Measurements from ENCODE around the gene SHLD2. TPM values are rescaled to one million over a fixed set of nuclear protein-coding genes. Genes with fewer than 3 reads are reported as not detected.
A peak's percentile ranks its signal among the peaks of the same experiment; 100 is the strongest.
"Not testable (repeated sequence)": the region's sequence is repeated elsewhere in the genome, so short reads cannot be mapped to it uniquely, and the experiment has no call there.

The SHLD2 gene
- total RNA-seq, 1 donor from 2014 or later = 42.1 TPM

DNA sequence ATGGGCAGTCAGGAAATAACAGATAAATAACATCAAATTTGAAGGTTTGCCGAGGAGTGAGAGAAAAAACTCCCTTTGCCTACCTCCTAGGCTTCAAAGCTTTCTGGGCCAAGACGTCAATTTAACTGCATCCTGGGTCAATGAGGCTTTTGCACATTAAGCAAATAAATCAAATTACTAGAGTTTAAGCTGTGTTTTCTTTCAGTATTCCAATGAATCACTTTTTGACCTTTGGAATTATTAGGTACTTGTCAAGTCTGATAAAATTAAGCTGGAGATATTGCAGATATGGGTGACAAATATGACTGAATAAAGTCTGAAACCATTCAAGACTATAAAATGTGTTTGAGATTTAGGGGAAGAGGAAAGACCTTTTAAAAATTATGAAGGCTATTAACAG is 22.6 kb upstream of the SHLD2 start:
- no peak for DNase-seq (ENCODE audit: low spot score)
- H3K4me3 Mint-ChIP-seq = no peak overlapping the region
- intact Hi-C loops (cut with micrococcal nuclease) = loop anchor here (5.0 kb wide), 1 partner anchor 35 kb away; no protein-coding TSS in a partner anchor
- no peak overlapping the region for H3K27ac Mint-ChIP-seq
- no peaks in the 10 kb centered on the region for H3K4me1 Mint-ChIP-seq (ENCODE audit: low read depth)
- no peaks in the 10 kb centered on the region for H3K27me3 Mint-ChIP-seq (ENCODE audit: insufficient read depth)
- H3K36me3 Mint-ChIP-seq (ENCODE audit: low read depth) = peaks cover 29% of the 10 kb centered on the region
- H3K9me3 Mint-ChIP-seq = no peaks in the 10 kb centered on the region

DNA sequence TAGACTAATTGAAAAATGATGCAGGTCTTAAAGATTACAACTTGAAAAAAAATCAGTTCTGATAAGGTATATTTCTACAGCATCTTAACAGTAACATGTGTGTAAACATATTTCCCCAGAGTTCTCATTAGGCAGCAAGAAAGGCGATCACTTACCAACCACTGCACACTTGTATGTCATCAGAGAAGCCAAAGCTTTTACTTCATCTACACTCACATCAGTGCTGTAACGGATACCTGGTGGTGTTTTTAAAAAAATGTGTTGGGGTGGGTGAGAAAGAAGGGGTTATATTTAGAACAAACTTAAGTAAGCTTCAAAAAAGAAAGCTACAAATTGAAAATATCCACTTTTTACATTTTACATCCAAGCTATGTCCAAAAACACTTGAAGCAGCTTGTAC is 18.6 kb upstream of the SHLD2 start:
- intact Hi-C loops (cut with micrococcal nuclease); DNase-seq (ENCODE audit: low spot score); H3K27me3 Mint-ChIP-seq (ENCODE audit: insufficient read depth); H3K4me1 Mint-ChIP-seq (ENCODE audit: low read depth); H3K9me3 Mint-ChIP-seq; H3K4me3 Mint-ChIP-seq; H3K27ac Mint-ChIP-seq: not testable (repeated sequence)
- H3K36me3 Mint-ChIP-seq (ENCODE audit: low read depth) = peaks cover 21% of the 10 kb centered on the region

DNA sequence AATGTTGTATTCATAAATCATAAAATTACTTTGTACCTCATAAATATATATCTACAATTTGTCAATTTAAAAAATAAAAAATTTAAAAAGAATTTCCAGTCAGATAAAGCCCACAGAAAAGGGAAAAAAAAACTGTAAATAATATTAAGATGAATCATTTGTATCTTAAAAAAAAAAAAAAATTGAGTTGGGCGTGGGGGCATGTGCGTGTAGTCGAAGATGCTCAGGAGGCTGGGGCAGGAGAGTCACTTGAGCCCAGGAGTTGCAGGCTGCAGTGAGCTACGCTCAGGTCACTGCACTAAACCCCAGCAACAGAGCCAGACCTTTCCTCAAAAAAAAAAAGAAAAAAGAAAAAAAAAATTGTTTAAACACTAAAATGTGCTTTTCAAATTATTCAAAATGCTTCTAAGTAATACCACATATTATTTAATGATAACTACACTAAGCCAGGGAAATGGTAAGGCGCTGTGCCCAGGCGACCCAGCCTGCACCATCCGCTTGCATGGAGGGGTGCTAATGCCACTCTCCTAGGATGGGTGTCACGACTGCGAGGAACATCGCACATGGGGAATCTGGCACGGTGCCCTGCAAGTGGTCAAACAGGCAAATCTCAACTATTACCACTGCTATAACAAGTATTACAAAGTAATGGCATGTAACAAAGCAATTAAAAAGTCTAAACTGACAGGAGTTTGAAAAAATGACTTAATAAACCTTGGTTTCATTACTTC is 15.7 kb upstream of the SHLD2 start:
- no peak for DNase-seq (ENCODE audit: low spot score)
- Mint-ChIP-seq H3K27ac (no peak overlapping the region), H3K27me3 (ENCODE audit: insufficient read depth) (no peaks in the 10 kb centered on the region), H3K9me3 (no peaks in the 10 kb centered on the region), H3K4me3 (no peak overlapping the region), H3K4me1 (ENCODE audit: low read depth) (peaks cover 30% of the 10 kb centered on the region), H3K36me3 (ENCODE audit: low read depth) (peaks cover 23% of the 10 kb centered on the region)
- intact Hi-C loops (cut with micrococcal nuclease) = no loop called here

DNA sequence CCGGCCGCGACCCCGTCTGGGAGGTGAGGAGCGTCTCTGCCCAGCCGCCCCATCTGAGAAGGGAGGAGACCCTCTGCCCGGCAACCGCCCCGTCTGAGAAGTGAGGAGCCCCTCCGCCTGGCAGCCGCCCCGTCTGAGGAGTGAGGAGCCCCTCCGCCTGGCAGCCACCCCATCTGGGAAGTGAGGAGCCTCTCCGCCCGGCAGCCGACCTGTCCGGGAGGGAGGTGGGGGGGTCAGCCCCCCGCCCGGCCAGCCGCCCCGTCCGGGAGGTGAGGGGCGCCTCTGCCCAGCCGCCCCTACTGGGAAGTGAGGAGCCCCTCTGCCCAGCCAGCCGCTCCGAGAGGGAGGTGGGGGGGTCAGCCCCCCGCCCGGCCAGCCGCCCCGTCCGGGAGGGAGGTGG is 14.4 kb upstream of the SHLD2 start:
- DNase-seq (ENCODE audit: low spot score); intact Hi-C loops (cut with micrococcal nuclease); H3K9me3 Mint-ChIP-seq; H3K27ac Mint-ChIP-seq; H3K27me3 Mint-ChIP-seq (ENCODE audit: insufficient read depth); H3K4me3 Mint-ChIP-seq: not testable (repeated sequence)
- Mint-ChIP-seq H3K4me1 (ENCODE audit: low read depth) (peaks cover 38% of the 10 kb centered on the region), H3K36me3 (ENCODE audit: low read depth) (peaks cover 23% of the 10 kb centered on the region)

DNA sequence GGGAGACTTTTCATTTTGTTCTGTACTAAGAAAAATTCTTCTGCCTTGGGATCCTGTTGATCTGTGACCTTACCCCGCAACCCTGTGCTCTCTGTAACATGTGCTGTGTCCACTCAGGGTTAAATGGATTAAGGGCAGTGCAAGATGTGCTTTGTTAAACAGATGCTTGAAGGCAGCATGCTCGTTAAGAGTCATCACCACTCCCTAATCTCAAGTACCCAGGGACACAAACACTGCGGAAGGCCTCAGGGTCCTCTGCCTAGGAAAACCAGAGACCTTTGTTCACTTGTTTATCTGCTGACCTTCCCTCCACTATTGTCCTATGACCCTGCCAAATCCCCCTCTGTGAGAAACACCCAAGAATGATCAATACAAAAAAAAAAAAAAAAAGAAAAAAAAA is 13.4 kb upstream of the SHLD2 start:
- Mint-ChIP-seq H3K27ac (peak overlapping the region; percentile 96), H3K4me1 (ENCODE audit: low read depth) (peaks cover 42% of the 10 kb centered on the region), H3K36me3 (ENCODE audit: low read depth) (peaks cover 20% of the 10 kb centered on the region)
- H3K27me3 Mint-ChIP-seq (ENCODE audit: insufficient read depth); H3K9me3 Mint-ChIP-seq; intact Hi-C loops (cut with micrococcal nuclease); H3K4me3 Mint-ChIP-seq; DNase-seq (ENCODE audit: low spot score): not testable (repeated sequence)

DNA sequence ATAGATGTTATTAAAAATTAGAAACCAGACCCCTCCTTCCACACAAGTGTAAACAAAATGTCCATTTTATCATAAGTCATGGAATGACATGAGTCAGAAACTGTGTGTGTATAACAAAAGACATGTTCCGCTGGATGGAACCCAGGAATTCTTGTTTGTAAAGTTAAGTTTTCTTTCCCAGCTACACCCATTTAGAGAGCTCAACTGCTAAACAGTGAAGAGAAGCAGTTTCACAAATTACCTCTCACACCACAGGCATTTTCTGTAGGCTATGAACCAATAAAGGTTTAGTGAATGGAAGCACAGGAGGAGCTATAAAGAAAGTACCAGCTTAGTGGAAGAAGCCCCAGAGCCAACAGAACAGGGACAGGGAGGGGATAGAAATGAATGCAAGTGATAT is 12.8 kb upstream of the SHLD2 start:
- DNase-seq (ENCODE audit: low spot score); H3K9me3 Mint-ChIP-seq; intact Hi-C loops (cut with micrococcal nuclease); H3K27me3 Mint-ChIP-seq (ENCODE audit: insufficient read depth): not testable (repeated sequence)
- Mint-ChIP-seq H3K36me3 (ENCODE audit: low read depth) (peaks cover 25% of the 10 kb centered on the region), H3K27ac (peak overlapping the region; percentile 96), H3K4me3 (peak overlapping the region; percentile 67), H3K4me1 (ENCODE audit: low read depth) (peaks cover 47% of the 10 kb centered on the region)

DNA sequence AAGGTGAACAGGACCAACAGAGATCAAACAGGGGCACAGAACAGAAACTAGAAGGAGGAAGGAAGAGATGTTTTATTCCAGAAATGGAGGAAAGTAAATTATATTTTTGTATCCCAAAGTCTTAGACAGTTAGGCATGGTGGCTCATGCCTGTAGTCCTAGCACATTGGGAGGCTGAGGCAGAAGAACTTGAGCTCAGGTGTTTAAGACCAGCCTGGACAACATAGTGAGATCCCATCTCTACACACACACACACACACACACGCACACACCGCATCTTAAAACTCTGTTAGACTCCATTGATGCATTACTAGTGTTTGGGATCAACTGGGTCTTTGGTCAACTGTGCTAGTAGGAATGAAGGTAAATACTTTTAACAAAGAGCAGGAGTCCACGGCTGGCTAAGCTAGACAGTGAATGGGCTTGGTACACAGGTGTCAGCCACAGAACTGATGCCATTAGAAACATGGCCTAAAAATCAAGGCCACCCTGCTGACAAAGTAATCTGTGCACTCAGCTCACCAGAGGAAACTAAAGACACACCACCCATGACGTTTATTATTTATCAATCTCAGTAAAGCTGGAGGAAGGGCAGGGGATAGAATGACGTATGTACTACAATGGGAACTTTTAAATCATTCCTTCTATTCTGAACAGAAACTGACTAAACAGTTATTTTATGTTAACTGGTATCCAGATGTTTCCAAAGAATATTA is 11.3 kb upstream of the SHLD2 start:
- not testable (repeated sequence) for H3K27me3 Mint-ChIP-seq (ENCODE audit: insufficient read depth); H3K9me3 Mint-ChIP-seq; DNase-seq (ENCODE audit: low spot score)
- Mint-ChIP-seq H3K4me1 (ENCODE audit: low read depth) (peaks cover 52% of the 10 kb centered on the region), H3K4me3 (peak overlapping the region; percentile 46), H3K36me3 (ENCODE audit: low read depth) (peaks cover 28% of the 10 kb centered on the region), H3K27ac (peak overlapping the region; percentile 96)
- intact Hi-C loops (cut with micrococcal nuclease) = loop anchor here (1.0 kb wide), 1 partner anchor 10 kb away; no protein-coding TSS in a partner anchor

DNA sequence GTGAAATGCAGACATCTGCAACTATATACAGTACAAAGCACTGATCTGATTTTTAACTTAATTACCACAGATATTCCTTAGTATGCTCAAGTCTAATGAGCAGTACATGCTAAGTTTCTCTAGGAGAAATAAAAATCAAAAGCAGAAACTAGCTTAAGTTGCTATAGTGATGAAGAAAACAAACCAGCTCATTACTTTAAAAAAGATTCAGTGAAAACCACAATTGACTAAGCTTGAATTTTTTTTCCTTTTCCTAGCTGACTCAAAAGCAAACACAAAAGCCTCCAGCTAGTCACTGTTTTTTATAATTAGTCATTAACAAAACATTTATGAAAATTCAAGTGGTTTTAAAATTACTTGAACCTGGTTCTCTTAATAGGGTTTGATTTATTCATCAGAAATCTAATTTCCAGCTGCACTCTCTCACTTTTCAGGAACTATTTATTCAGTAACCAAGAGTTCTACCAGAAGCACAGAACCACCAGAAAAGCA is 10.7 kb upstream of the SHLD2 start:
- peak overlapping the region; percentile 96 for H3K27ac Mint-ChIP-seq
- peak overlapping the region; percentile 46 for H3K4me3 Mint-ChIP-seq
- H3K4me1 Mint-ChIP-seq (ENCODE audit: low read depth) = peaks cover 56% of the 10 kb centered on the region
- H3K9me3 Mint-ChIP-seq; H3K27me3 Mint-ChIP-seq (ENCODE audit: insufficient read depth); DNase-seq (ENCODE audit: low spot score): not testable (repeated sequence)
- peaks cover 30% of the 10 kb centered on the region for H3K36me3 Mint-ChIP-seq (ENCODE audit: low read depth)
- intact Hi-C loops (cut with micrococcal nuclease) = loop anchor here (1.0 kb wide), 1 partner anchor 9 kb away; no protein-coding TSS in a partner anchor

DNA sequence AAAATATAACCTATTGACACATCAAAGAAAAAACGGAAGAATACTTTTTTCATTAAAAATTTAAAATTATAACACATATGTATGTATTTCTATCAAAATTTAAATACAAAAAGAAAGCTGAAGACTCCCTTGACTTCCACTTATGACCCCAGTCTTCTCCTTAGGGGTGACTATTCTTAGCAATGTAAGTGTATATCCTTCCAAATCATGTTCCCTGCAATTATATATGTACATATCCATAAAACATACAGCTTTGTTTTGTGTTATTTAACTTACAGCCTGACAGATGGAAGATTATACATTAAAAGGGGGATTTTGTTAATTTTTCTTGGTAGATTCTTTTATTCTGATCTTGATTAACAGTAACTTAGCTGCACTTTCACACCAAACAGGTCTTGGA is 9.5 kb upstream of the SHLD2 start:
- Mint-ChIP-seq H3K36me3 (ENCODE audit: low read depth) (peaks cover 35% of the 10 kb centered on the region), H3K4me1 (ENCODE audit: low read depth) (peaks cover 66% of the 10 kb centered on the region), H3K27me3 (ENCODE audit: insufficient read depth) (no peaks in the 10 kb centered on the region), H3K27ac (no peak overlapping the region), H3K9me3 (no peaks in the 10 kb centered on the region), H3K4me3 (no peak overlapping the region)
- no peak for DNase-seq (ENCODE audit: low spot score)
- intact Hi-C loops (cut with micrococcal nuclease) = no loop called here

DNA sequence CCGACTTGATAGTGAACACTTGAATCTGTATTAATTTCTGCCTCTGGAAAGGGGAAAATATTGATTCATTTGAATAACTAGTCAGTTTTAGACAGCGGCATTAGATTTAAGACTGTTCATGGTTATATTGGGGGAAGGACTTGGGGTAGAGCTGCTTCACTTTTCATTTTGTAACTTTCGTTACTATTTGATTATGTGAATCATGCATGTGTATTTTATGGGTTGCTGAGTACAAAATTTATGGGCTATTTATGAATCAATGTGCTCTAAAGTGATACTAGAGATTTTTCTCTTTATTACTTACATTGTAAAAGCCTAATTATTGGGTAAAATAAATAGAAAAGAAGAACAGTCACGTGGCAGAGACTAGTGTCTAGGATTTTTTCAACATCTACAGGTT is 5.3 kb upstream of the SHLD2 start:
- Mint-ChIP-seq H3K27me3 (ENCODE audit: insufficient read depth) (no peaks in the 10 kb centered on the region), H3K4me3 (no peak overlapping the region), H3K4me1 (ENCODE audit: low read depth) (peaks cover 70% of the 10 kb centered on the region), H3K27ac (no peak overlapping the region), H3K36me3 (ENCODE audit: low read depth) (peaks cover 35% of the 10 kb centered on the region), H3K9me3 (no peaks in the 10 kb centered on the region)
- no peak for DNase-seq (ENCODE audit: low spot score)
- intact Hi-C loops (cut with micrococcal nuclease) = loop anchor here (5.0 to 10.0 kb wide), 3 partner anchors 253 to 1185 kb away; no protein-coding TSS in a partner anchor

DNA sequence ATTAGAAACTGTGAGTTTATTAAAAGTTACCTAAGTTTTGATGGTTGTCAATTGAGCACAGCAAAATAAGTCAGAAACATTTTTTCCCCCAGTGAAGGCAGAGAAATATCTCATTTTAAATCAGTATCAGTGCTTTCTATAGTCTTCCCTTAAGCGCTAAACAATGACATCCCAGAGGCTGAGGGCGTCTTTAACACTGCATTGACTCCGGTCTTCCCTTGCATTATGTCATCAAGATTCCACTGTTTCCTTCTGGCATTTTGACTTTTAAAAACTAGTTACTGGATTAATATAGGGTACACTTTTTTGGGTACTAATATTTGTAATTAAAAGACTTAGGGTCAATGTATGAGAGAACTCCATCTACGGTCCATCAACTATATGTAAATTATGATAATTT is 4.2 kb upstream of the SHLD2 start:
- H3K9me3 Mint-ChIP-seq = no peaks in the 10 kb centered on the region
- intact Hi-C loops (cut with micrococcal nuclease) = loop anchor here (5.0 to 10.0 kb wide), 3 partner anchors 252 to 1184 kb away; no protein-coding TSS in a partner anchor
- H3K27ac Mint-ChIP-seq = no peak overlapping the region
- no peaks in the 10 kb centered on the region for H3K27me3 Mint-ChIP-seq (ENCODE audit: insufficient read depth)
- peaks cover 67% of the 10 kb centered on the region for H3K4me1 Mint-ChIP-seq (ENCODE audit: low read depth)
- DNase-seq (ENCODE audit: low spot score) = no peak
- peaks cover 35% of the 10 kb centered on the region for H3K36me3 Mint-ChIP-seq (ENCODE audit: low read depth)
- H3K4me3 Mint-ChIP-seq = no peak overlapping the region

DNA sequence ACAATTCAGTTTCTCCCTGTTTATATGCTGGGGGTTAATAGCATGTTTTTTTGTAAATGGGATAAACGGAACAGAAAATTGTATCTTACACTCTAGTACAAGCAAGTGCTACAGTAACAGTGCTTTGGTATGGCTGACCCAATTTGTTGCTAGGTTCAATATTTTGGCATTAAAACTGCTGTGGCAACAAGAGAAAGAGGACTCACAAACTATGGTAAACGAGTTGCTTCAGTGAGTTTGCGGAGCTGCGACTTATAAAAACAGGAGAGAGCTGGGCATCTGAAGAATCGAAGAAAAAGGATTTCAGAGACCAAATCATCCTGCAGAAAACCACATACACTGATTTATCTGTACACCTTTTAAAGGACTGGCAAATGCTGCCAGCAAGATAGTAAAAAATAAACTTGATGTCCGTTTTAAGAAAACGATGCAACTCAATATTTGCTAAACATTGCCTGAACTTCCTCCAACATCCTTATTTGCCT is 2.6 kb upstream of the SHLD2 start:
- Mint-ChIP-seq H3K4me3 (peak overlapping the region; percentile 98), H3K27ac (peak overlapping the region; percentile 95), H3K27me3 (ENCODE audit: insufficient read depth) (no peaks in the 10 kb centered on the region), H3K4me1 (ENCODE audit: low read depth) (peaks cover 57% of the 10 kb centered on the region), H3K9me3 (no peaks in the 10 kb centered on the region), H3K36me3 (ENCODE audit: low read depth) (peaks cover 29% of the 10 kb centered on the region)
- intact Hi-C loops (cut with micrococcal nuclease) = loop anchor here (2.0 to 10.0 kb wide), 5 partner anchors 38 to 1182 kb away; partner anchors contain the start of genes KLLN and PTEN
- DNase-seq (ENCODE audit: low spot score) = no peak
